Measurements from ENCODE around the gene PRKCE. TPM values are rescaled to one million over a fixed set of nuclear protein-coding genes. Genes with fewer than 3 reads are reported as not detected.

PRKCE gene
- total RNA-seq, 1 experiment from 2014 or later: 14.0 TPM

GRCh38 chr2:46164529-46165301 lies 513.2 kb downstream of the PRKCE start:
- CTCF ChIA-PET: no interaction called here
- intact Hi-C loops (cut with micrococcal nuclease; ENCODE audit: unreplicated experiment) (no loop called here), in situ Hi-C loops (cut with HindIII; ENCODE audit: low pct_unique_long_range_greater_than_20kb, low sequenced_read_pairs) (no loop called here)
- POLR2A ChIA-PET: no interaction called here
- peak; percentile 70 for ATAC-seq
- Histone ChIP-seq H3K4me3 (ENCODE audit: low read depth in 2 of 2, low read length in 2 of 2) (no peak overlapping the region), H3K27me3 (ENCODE audit: control insufficient read depth, insufficient read depth, low read length) (no peaks in the 10 kb centered on the region), H3K4me1 (ENCODE audit: control insufficient read depth, insufficient read depth, low read length) (peaks cover 6% of the 10 kb centered on the region), H3K27ac (ENCODE audit: low read length) (no peak overlapping the region; the same call in 1 of the 2 replicates), H3K9me3 (ENCODE audit: control insufficient read depth, insufficient read depth, low read depth, low read length) (no peaks in the 10 kb centered on the region), H3K36me3 (ENCODE audit: control insufficient read depth, insufficient read depth, low read length) (no peaks in the 10 kb centered on the region)
- BruUV-seq (replicated peaks): no TSS peak
- TF ChIP-seq, protein P1, sequence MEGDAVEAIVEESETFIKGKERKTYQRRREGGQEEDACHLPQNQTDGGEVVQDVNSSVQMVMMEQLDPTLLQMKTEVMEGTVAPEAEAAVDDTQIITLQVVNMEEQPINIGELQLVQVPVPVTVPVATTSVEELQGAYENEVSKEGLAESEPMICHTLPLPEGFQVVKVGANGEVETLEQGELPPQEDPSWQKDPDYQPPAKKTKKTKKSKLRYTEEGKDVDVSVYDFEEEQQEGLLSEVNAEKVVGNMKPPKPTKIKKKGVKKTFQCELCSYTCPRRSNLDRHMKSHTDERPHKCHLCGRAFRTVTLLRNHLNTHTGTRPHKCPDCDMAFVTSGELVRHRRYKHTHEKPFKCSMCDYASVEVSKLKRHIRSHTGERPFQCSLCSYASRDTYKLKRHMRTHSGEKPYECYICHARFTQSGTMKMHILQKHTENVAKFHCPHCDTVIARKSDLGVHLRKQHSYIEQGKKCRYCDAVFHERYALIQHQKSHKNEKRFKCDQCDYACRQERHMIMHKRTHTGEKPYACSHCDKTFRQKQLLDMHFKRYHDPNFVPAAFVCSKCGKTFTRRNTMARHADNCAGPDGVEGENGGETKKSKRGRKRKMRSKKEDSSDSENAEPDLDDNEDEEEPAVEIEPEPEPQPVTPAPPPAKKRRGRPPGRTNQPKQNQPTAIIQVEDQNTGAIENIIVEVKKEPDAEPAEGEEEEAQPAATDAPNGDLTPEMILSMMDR (IDR thresholded peaks at IDR 0.05): no peak
- no peak for TF ChIP-seq SIN3A (IDR thresholded peaks at IDR 0.05; ENCODE audit: borderline replicate concordance, insufficient read depth, low read depth, low read length)
- no peak for TF ChIP-seq POLR2AphosphoS5 (IDR thresholded peaks at IDR 0.05; ENCODE audit: low read depth, low read length)
- no peak for TF ChIP-seq REST (IDR thresholded peaks at IDR 0.05; ENCODE audit: insufficient read depth in 1 of 2, low read depth in 2 of 2, low read length in 1 of 2)
- TF ChIP-seq TCF7L2 (IDR thresholded peaks at IDR 0.05; ENCODE audit: low read depth, low read length): no peak
- no peak for DNase-seq (ENCODE audit: low read depth, low spot score)

DNA sequence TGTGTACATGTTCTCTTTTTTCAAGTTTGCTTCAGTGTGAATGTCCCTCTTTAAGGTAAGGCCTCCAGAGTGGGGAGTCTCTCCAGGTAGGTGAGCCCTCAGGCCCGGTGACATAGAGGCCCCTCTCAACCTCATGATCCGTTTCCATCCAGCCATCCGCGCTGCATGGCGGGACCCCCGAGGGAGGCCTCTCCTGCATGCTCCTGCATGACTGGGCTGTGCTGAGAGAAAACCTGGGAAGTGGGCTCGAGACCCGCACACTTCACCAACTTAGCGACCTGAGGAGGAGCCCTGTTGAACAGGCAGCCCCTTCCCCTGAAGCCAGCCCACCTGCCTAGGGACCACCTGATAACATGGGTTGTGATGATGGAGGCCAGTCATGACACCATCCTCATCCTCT lies 514.4 kb downstream of the PRKCE start:
- ATAC-seq (no peak), DNase-seq (ENCODE audit: low read depth, low spot score) (no peak)
- Histone ChIP-seq H3K9me3 (ENCODE audit: control insufficient read depth, insufficient read depth, low read depth, low read length) (no peaks in the 10 kb centered on the region), H3K36me3 (ENCODE audit: control insufficient read depth, insufficient read depth, low read length) (no peaks in the 10 kb centered on the region), H3K4me3 (ENCODE audit: low read depth in 2 of 2, low read length in 2 of 2) (no peak overlapping the region), H3K4me1 (ENCODE audit: control insufficient read depth, insufficient read depth, low read length) (peaks cover 7% of the 10 kb centered on the region), H3K27ac (ENCODE audit: low read length) (no peak overlapping the region), H3K27me3 (ENCODE audit: control insufficient read depth, insufficient read depth, low read length) (no peaks in the 10 kb centered on the region)
- in situ Hi-C loops (cut with HindIII; ENCODE audit: low pct_unique_long_range_greater_than_20kb, low sequenced_read_pairs) (no loop called here), intact Hi-C loops (cut with micrococcal nuclease; ENCODE audit: unreplicated experiment) (no loop called here)
- TF ChIP-seq, protein P1 (IDR thresholded peaks at IDR 0.05): no peak
- TF ChIP-seq SIN3A (IDR thresholded peaks at IDR 0.05; ENCODE audit: borderline replicate concordance, insufficient read depth, low read depth, low read length) (no peak), TCF7L2 (IDR thresholded peaks at IDR 0.05; ENCODE audit: low read depth, low read length) (no peak), REST (IDR thresholded peaks at IDR 0.05; ENCODE audit: insufficient read depth in 1 of 2, low read depth in 2 of 2, low read length in 1 of 2) (no peak), POLR2AphosphoS5 (IDR thresholded peaks at IDR 0.05; ENCODE audit: low read depth, low read length) (no peak)
- ChIA-PET CTCF (no interaction called here), POLR2A (no interaction called here)
- BruUV-seq (replicated peaks): no TSS peak
